ENCODE data around the gene NLRP13. TPM values are rescaled to one million over a fixed set of nuclear protein-coding genes. Genes with fewer than 3 reads are reported as not detected.
"Not testable (repeated sequence)": the region's sequence is repeated elsewhere in the genome, so short reads cannot be mapped to it uniquely, and the experiment has no call there.

NLRP13 gene
- total RNA-seq, 6 donors from 2014 or later: not detected

DNA sequence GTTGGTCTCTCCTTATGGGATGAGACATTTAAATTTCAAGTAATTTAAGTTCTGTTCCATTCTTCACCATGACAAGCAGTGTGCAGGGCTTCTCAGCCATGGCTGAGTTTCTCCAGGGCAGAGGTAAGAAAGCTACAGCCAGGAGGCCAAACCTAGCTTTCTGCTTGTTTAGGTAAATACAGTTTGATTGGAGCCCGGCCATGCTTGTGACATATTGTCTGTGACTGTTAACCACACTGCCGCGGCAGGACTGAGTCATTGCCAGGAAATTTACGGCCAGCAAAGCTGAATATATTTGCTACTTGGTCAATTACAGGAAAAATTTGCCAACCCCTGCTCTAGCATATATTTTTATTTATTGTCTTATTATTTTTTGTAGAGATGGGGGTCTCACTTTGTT is 26.2 kb upstream of the NLRP13 start:
- Histone ChIP-seq H3K9me3 (no peaks in the 10 kb centered on the region), H3K4me3 (no peak overlapping the region), H3K27ac (no peak overlapping the region), H3K27me3 (no peaks in the 10 kb centered on the region), H3K36me3 (no peaks in the 10 kb centered on the region), H3K4me1 (no peaks in the 10 kb centered on the region)
- 85 to 88% methylated on average over 4 of the region's 4 CpGs for WGBS, 2 donors
- no peak for ATAC-seq (ENCODE audit: low FRiP score in 2 of 2)
- TF ChIP-seq, protein P1, sequence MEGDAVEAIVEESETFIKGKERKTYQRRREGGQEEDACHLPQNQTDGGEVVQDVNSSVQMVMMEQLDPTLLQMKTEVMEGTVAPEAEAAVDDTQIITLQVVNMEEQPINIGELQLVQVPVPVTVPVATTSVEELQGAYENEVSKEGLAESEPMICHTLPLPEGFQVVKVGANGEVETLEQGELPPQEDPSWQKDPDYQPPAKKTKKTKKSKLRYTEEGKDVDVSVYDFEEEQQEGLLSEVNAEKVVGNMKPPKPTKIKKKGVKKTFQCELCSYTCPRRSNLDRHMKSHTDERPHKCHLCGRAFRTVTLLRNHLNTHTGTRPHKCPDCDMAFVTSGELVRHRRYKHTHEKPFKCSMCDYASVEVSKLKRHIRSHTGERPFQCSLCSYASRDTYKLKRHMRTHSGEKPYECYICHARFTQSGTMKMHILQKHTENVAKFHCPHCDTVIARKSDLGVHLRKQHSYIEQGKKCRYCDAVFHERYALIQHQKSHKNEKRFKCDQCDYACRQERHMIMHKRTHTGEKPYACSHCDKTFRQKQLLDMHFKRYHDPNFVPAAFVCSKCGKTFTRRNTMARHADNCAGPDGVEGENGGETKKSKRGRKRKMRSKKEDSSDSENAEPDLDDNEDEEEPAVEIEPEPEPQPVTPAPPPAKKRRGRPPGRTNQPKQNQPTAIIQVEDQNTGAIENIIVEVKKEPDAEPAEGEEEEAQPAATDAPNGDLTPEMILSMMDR (IDR thresholded peaks at IDR 0.05): no peak
- TF ChIP-seq POLR2AphosphoS5 (IDR thresholded peaks at IDR 0.05) (no peak), EP300 (IDR thresholded peaks at IDR 0.05) (no peak), POLR2A (IDR thresholded peaks at IDR 0.05) (no peak)
- DNase-seq: no peak

DNA sequence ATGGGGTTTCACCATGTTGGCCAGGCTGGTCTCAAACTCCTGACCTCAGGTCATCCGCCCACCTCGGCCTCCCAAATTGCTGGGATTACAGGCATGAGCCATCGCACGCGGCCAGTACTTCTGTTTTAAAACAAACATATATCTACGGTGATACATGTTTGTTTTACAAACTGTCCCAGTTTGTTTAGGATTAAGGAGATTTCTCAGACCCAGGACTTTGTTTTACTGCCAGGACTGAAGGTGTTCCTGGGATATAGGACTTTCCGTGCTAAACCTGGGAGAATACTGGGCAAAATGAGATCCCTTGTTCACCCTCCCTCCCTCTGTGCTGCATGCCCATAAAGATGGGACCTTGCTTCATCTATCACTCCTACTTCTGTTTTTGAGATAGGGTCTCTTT is 24.3 kb upstream of the NLRP13 start:
- no peak for ATAC-seq (ENCODE audit: low FRiP score in 2 of 2)
- no peak for DNase-seq
- 80 to 90% methylated on average over 7 of the region's 7 CpGs for WGBS, 2 donors
- H3K4me3 ChIP-seq: no peak overlapping the region
- TF ChIP-seq, protein P1 (IDR thresholded peaks at IDR 0.05): no peak
- TF ChIP-seq POLR2AphosphoS5 (IDR thresholded peaks at IDR 0.05): no peak
- no peak for TF ChIP-seq POLR2A (IDR thresholded peaks at IDR 0.05)
- no peak for TF ChIP-seq EP300 (IDR thresholded peaks at IDR 0.05)
- H3K27ac ChIP-seq: no peak overlapping the region
- no peaks in the 10 kb centered on the region for H3K27me3 ChIP-seq
- no peaks in the 10 kb centered on the region for H3K36me3 ChIP-seq
- no peaks in the 10 kb centered on the region for H3K9me3 ChIP-seq
- H3K4me1 ChIP-seq: no peaks in the 10 kb centered on the region

DNA sequence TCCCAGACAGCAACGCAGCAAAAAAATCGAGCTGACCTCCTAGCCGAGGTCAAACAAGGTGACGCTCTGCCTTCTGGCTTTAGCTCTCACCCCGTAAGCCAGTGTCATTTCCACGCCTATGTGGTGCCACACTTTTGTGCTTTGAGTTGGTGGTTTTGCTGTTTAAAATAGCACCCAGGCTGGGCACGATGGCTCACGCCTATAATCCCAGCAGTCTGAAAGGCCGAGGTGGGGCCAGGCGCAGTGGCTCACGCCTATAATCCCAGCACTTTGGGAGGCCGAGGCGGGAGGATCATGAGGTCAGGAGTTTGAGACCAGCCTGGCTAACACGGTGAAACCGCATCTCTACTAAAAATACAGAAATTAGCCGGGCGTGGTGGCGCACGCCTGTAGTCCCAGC is 18.4 kb upstream of the NLRP13 start:
- DNase-seq, H3K36me3 ChIP-seq: not testable (repeated sequence)
- 87 to 93% methylated on average over 18 to 19 of the region's 19 CpGs for WGBS, 2 donors

DNA sequence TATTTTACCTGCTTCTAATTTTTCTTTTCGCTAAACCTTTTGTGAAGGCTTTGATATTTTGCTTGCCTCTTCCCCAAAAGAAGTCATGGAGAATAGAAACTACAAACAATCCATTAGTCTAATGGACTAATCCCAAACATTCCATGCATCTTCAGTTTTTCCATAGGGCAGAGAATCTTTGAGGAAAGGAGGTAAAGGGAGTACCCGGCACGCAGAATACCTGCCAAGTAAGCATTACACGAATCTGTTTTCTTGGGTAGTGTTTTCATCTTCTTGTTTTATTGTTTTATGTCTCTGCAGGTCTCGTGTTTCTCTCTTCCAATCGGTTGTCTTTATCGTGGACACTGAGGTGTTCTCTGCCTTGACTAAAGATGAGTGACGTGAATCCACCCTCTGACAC is 15.4 kb upstream of the NLRP13 start, which contains the start of gene NLRP8:
TSS of gene NLRP8 (plus strand) at position 301 of the 400 bp plus-strand sequence.
- no peak within 1 kb of the TSS for H3K4me3 ChIP-seq
- H3K9me3 ChIP-seq: no peaks in the 10 kb centered on the region
- no peaks in the 10 kb centered on the region for H3K27me3 ChIP-seq
- H3K36me3 ChIP-seq: no peaks in the 10 kb centered on the region
- ATAC-seq (ENCODE audit: low FRiP score in 2 of 2): no peak
- DNase-seq: no peak
- no peak within 1 kb of the TSS for H3K27ac ChIP-seq
- WGBS, 2 donors: 80 to 84% methylated on average over 8 of the region's 8 CpGs
- TF ChIP-seq EP300 (IDR thresholded peaks at IDR 0.05) (no peak), POLR2A (IDR thresholded peaks at IDR 0.05) (no peak), POLR2AphosphoS5 (IDR thresholded peaks at IDR 0.05) (no peak)
- TF ChIP-seq, protein P1 (IDR thresholded peaks at IDR 0.05): no peak
- no peaks in the 10 kb centered on the region for H3K4me1 ChIP-seq

More for the DNA sequence above, 18.4 kb upstream of the NLRP13 start:
- H3K27me3 ChIP-seq; ATAC-seq (ENCODE audit: low FRiP score in 2 of 2); H3K4me3 ChIP-seq; H3K4me1 ChIP-seq; H3K27ac ChIP-seq; H3K9me3 ChIP-seq: not testable (repeated sequence)

DNA sequence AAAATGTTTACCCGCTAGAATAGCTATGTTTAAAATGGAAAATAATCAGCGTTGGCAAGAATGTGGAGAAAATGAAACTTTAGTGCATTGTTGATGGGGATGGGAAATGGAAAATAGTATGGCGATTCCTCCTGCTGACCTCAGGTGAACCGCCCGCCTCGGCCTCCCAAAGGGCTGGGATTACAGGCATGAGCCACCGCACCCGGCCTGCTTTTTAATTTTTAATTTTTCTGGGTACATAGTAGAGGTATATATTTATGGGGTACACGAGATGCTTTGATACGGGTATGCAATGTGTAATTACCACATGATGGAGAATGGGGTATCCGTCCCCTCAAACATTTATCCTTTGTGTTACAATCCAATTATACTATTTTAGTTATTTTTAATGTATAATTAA is 8.2 kb upstream of the NLRP13 start:
- TF ChIP-seq POLR2AphosphoS5 (IDR thresholded peaks at IDR 0.05) (no peak), POLR2A (IDR thresholded peaks at IDR 0.05) (no peak), EP300 (IDR thresholded peaks at IDR 0.05) (no peak)
- TF ChIP-seq, protein P1 (IDR thresholded peaks at IDR 0.05): no peak
- DNase-seq (no peak), ATAC-seq (ENCODE audit: low FRiP score in 2 of 2) (no peak)
- Histone ChIP-seq H3K27me3 (no peaks in the 10 kb centered on the region), H3K36me3 (no peaks in the 10 kb centered on the region), H3K4me3 (no peak overlapping the region), H3K27ac (no peak overlapping the region), H3K4me1 (no peaks in the 10 kb centered on the region), H3K9me3 (no peaks in the 10 kb centered on the region)
- WGBS, 2 donors: 86 to 90% methylated on average over 11 of the region's 11 CpGs

Data from upper lobe of left lung (tissue), 6 donors.